H1 (cell line): ENCODE data around the gene ATOH1. TPM values are rescaled to one million over a fixed set of nuclear protein-coding genes. Genes with fewer than 3 reads are reported as not detected.

Source experiments
- CTCF ChIA-PET: fragments of 300-600 bp; sonication (Branson Sonifier 250); formaldehyde crosslinking; loops from one replicate; lab custom pipeline; 2021; ENCODE audit not compliant: partially characterized antibody; lab: Charles Lee
- POLR2A ChIA-PET: fragments of 300-600 bp; sonication (Branson Sonifier 250); formaldehyde crosslinking; loops from one replicate; lab custom pipeline; 2021; ENCODE audit warnings: inconsistent platforms; ENCODE audit not compliant: partially characterized antibody; lab: Charles Lee
- DNase-seq, 2 experiments: peaks; one replicate each; pipeline versions ENCODE4 v3.0.0 to v3.0.0-alpha.2; 2010 to 2022; ENCODE audit warnings: low spot score in 2 of 2, low read depth in 1 of 2, mixed read lengths in 1 of 2
- FAIRE-seq: peaks from 2 replicates; lab custom pipeline; 2011; peaks lifted over from hg19 to GRCh38; lab: Jason Lieb, UNC
- H2AFZ ChIP-seq: 2 replicates; pipeline ENCODE4 v1.8.1; 2012; ENCODE audit warnings: low read length, inconsistent platforms
- H2AK5ac ChIP-seq: 2 replicates; pipeline ENCODE4 v1.6.1; 2013; ENCODE audit warnings: low read depth, low read length
- H2BK120ac ChIP-seq: replicated peaks from 2 replicates; pipeline ENCODE3; 2013; ENCODE audit warnings: low read depth, low read length, inconsistent platforms
- H2BK12ac ChIP-seq: 2 replicates; pipeline ENCODE4 v1.6.1; 2013; ENCODE audit warnings: low read depth, low read length
- H2BK15ac ChIP-seq: 2 replicates; pipeline ENCODE4 v1.6.1; 2013; ENCODE audit warnings: low read length
- H2BK20ac ChIP-seq: 2 replicates; pipeline ENCODE4 v1.6.1; 2013; ENCODE audit warnings: low read length
- H2BK5ac ChIP-seq: 2 replicates; pipeline ENCODE4 v1.6.1; 2013; ENCODE audit warnings: low read depth, low read length
- H3K14ac ChIP-seq: 2 replicates; pipeline ENCODE4 v1.6.1; 2013; ENCODE audit warnings: inconsistent platforms; ENCODE audit not compliant: insufficient read length
- H3K18ac ChIP-seq: 2 replicates; pipeline ENCODE4 v1.6.1; 2013; ENCODE audit warnings: low read length; ENCODE audit errors: extremely low read depth
- H3K23ac ChIP-seq: 2 replicates; pipeline ENCODE4 v1.6.1; 2013; ENCODE audit warnings: inconsistent platforms; ENCODE audit not compliant: insufficient read length
- H3K23me2 ChIP-seq: 2 replicates; pipeline ENCODE4 v1.6.1; 2013; ENCODE audit warnings: low read depth, low read length
- H3K27ac ChIP-seq: 2 replicates; pipeline ENCODE4 v1.6.1; 2011; ENCODE audit warnings: low read depth, low read length, inconsistent platforms
- H3K27me3 ChIP-seq, 4 experiments: replicated peaks in 1 of 4; 1 replicate in 1 of 4; 2 replicates in 3 of 4; pipeline versions ENCODE4 v1.6.1 to v1.8.1; 2011 to 2013; ENCODE audit warnings: low read length in 3 of 4, mild to moderate bottlenecking in 3 of 4, inconsistent platforms in 2 of 4, mixed read lengths in 2 of 4, moderate library complexity in 1 of 4; ENCODE audit not compliant: control insufficient read depth in 3 of 4, insufficient read depth in 3 of 4; ENCODE audit errors: extremely low read depth in 1 of 4
- H3K36me3 ChIP-seq, 4 experiments: 2 replicates each; pipeline versions ENCODE4 v1.6.1 to v1.8.1; 2011 to 2013; ENCODE audit warnings: mild to moderate bottlenecking in 4 of 4, low read length in 3 of 4, moderate library complexity in 2 of 4, control low read depth in 1 of 4, inconsistent platforms in 1 of 4; ENCODE audit not compliant: insufficient read depth in 4 of 4, control insufficient read depth in 2 of 4
- H3K4ac ChIP-seq: replicated peaks from 2 replicates; pipeline ENCODE3; 2013; ENCODE audit warnings: low read length, low read depth, mixed read lengths, inconsistent platforms; ENCODE audit not compliant: insufficient read length
- H3K4me1 ChIP-seq, 4 experiments: replicated peaks in 1 of 4; 1 replicate in 1 of 4; 2 replicates in 3 of 4; pipeline versions ENCODE4 v1.6.1 to v1.8.1; 2011 to 2013; ENCODE audit warnings: low read length in 3 of 4, inconsistent platforms in 2 of 4, mixed read lengths in 1 of 4; ENCODE audit not compliant: insufficient read depth in 4 of 4, control insufficient read depth in 3 of 4
- H3K4me2 ChIP-seq, 2 experiments: 2 replicates each; pipeline versions ENCODE4 v1.6.1 to v1.8.1; 2011 to 2013; ENCODE audit warnings: low read depth in 2 of 2, low read length in 2 of 2, control low read depth in 1 of 2, inconsistent platforms in 1 of 2, mild to moderate bottlenecking in 1 of 2; ENCODE audit not compliant: insufficient read depth in 1 of 2
- H3K4me3 ChIP-seq, 4 experiments: fragments of 200-600, 300-600 bp in 1 of 4; sonication (generic), shearing (Covaris generic), sonication (Bioruptor Twin) in 1 of 4; 2 replicates each; pipeline versions ENCODE4 v1.5.1 to v1.8.1; 2011 to 2016; ENCODE audit warnings: low read length in 4 of 4, low read depth in 3 of 4, control low read depth in 2 of 4, inconsistent platforms in 2 of 4, mild to moderate bottlenecking in 2 of 4, mixed read lengths in 1 of 4, moderate library complexity in 1 of 4; ENCODE audit not compliant: insufficient read depth in 2 of 4; ENCODE audit errors: extremely low read depth in 1 of 4
- H3K56ac ChIP-seq: replicated peaks from 2 replicates; pipeline ENCODE3; 2013; ENCODE audit warnings: low read depth, mild to moderate bottlenecking, mixed read lengths, low read length, inconsistent platforms; ENCODE audit not compliant: insufficient read length
- H3K79me1 ChIP-seq: 2 replicates; pipeline ENCODE4 v1.6.1; 2013; ENCODE audit warnings: low read depth, low read length, control low read depth
- H3K79me2 ChIP-seq, 2 experiments: 2 replicates each; pipeline versions ENCODE4 v1.6.1 to v1.8.1; 2012 to 2013; ENCODE audit warnings: low read length in 2 of 2, mild to moderate bottlenecking in 2 of 2, inconsistent platforms in 1 of 2; ENCODE audit not compliant: insufficient read depth in 2 of 2, control insufficient read depth in 1 of 2
- H3K9ac ChIP-seq, 4 experiments: replicated peaks in 1 of 4; 1 replicate in 1 of 4; 2 replicates in 3 of 4; pipeline versions ENCODE4 v1.6.1 to v1.8.1; 2011 to 2013; ENCODE audit warnings: low read depth in 3 of 4, low read length in 3 of 4, control low read depth in 2 of 4, mild to moderate bottlenecking in 2 of 4, moderate library complexity in 2 of 4, inconsistent platforms in 1 of 4; ENCODE audit errors: extremely low read depth in 1 of 4
- H3K9me3 ChIP-seq, 2 experiments: 2 replicates each; pipeline versions ENCODE4 v1.6.1 to v1.8.1; 2012 to 2013; ENCODE audit warnings: mild to moderate bottlenecking in 2 of 2, moderate library complexity in 2 of 2, control low read depth in 1 of 2, inconsistent platforms in 1 of 2, low read depth in 1 of 2, low read length in 1 of 2, mixed read lengths in 1 of 2; ENCODE audit not compliant: insufficient read depth in 2 of 2
- H4K20me1 ChIP-seq, 2 experiments: replicated peaks in 1 of 2; 2 replicates each; pipeline versions ENCODE3 to v1.8.1; 2011 to 2013; ENCODE audit warnings: inconsistent platforms in 2 of 2, low read length in 2 of 2, mild to moderate bottlenecking in 1 of 2; ENCODE audit not compliant: insufficient read depth in 2 of 2, control insufficient read depth in 1 of 2
- H4K5ac ChIP-seq: 2 replicates; pipeline ENCODE4 v1.6.1; 2013; ENCODE audit warnings: low read length, low read depth, mixed read lengths, inconsistent platforms; ENCODE audit not compliant: insufficient read length
- H4K8ac ChIP-seq: 2 replicates; pipeline ENCODE4 v1.8.0; 2013; ENCODE audit warnings: mild to moderate bottlenecking, moderate library complexity, low read length, inconsistent platforms; ENCODE audit not compliant: insufficient read depth; ENCODE audit errors: extremely low read depth
- H4K91ac ChIP-seq: replicated peaks from 2 replicates; pipeline ENCODE3; 2013; ENCODE audit warnings: low read length, mixed read lengths, inconsistent platforms; ENCODE audit not compliant: insufficient read length
- ATF3 ChIP-seq: IDR thresholded peaks from 2 replicates; pipeline ENCODE4 v1.6.1; 2011; ENCODE audit warnings: low read depth, mild to moderate bottlenecking, low read length; ENCODE audit not compliant: insufficient read depth
- EP300 ChIP-seq, 2 experiments: IDR thresholded peaks; 1 replicate in 1 of 2; 2 replicates in 1 of 2; pipeline ENCODE4 v1.6.1; 2011 to 2012; ENCODE audit warnings: low read depth in 2 of 2, low read length in 2 of 2, mild to moderate bottlenecking in 2 of 2, borderline replicate concordance in 1 of 2, inconsistent platforms in 1 of 2, moderate library complexity in 1 of 2
- EZH2 ChIP-seq: fragments of 200-600 bp; sonication (generic); IDR thresholded peaks from 2 replicates; pipeline ENCODE4 v1.7.1; 2012; ENCODE audit warnings: low read depth, mild to moderate bottlenecking, moderate library complexity, low read length, inconsistent platforms; ENCODE audit not compliant: severe bottlenecking
- HDAC6 ChIP-seq: IDR thresholded peaks from one replicate; pipeline ENCODE4 v1.7.1; 2012; ENCODE audit warnings: low read depth, mild to moderate bottlenecking, inconsistent platforms, low read length, moderate library complexity
- KDM1A ChIP-seq: fragments of 200-600, 300-600 bp; sonication (generic); IDR thresholded peaks from 2 replicates; pipeline ENCODE4 v1.7.1; 2016; ENCODE audit warnings: mild to moderate bottlenecking, low read length, borderline replicate concordance
- KDM4A ChIP-seq: IDR thresholded peaks from one replicate; pipeline ENCODE4 v1.7.1; 2012; ENCODE audit warnings: low read depth, mild to moderate bottlenecking, moderate library complexity, low read length, inconsistent platforms; ENCODE audit not compliant: severe bottlenecking
- SAP30 ChIP-seq: fragments of 300-600 bp; sonication (generic); IDR thresholded peaks from 2 replicates; pipeline ENCODE4 v1.7.1; 2012; ENCODE audit warnings: low read length, moderate library complexity, mild to moderate bottlenecking, inconsistent platforms; ENCODE audit not compliant: insufficient read depth, insufficient replicate concordance
- SIRT6 ChIP-seq: IDR thresholded peaks from one replicate; pipeline ENCODE4 v1.7.1; 2012; ENCODE audit warnings: low read length, inconsistent platforms
- SIX5 ChIP-seq: IDR thresholded peaks from 2 replicates; pipeline ENCODE4 v1.6.1; 2011; ENCODE audit warnings: mild to moderate bottlenecking, low read depth, low read length
- SP1 ChIP-seq: IDR thresholded peaks from 2 replicates; pipeline ENCODE4 v1.6.1; 2011; ENCODE audit warnings: low read depth, low read length
- TAF7 ChIP-seq: optimal IDR thresholded peaks from 2 replicates; pipeline ENCODE3; 2011; ENCODE audit warnings: low read depth, mild to moderate bottlenecking, inconsistent platforms, low read length, moderate library complexity, borderline replicate concordance
- TBP ChIP-seq: IDR thresholded peaks from 2 replicates; pipeline ENCODE4 v1.6.1; 2011; ENCODE audit warnings: low read depth, low read length, improper control_type of control experiment
- WGBS, 2 experiments: shearing (Covaris generic) in 1 of 2; methylation state at CpG; one replicate each; pipeline versions ENCODE4 v1.1.6 to v1.1.7; 2013 to 2015; ENCODE audit warnings: low lambda C conversion rate in 2 of 2, mixed read lengths in 2 of 2, inconsistent platforms in 1 of 2, low coverage in 1 of 2, missing lambda C conversion rate in 1 of 2; ENCODE audit not compliant: insufficient replicate concordance in 2 of 2, insufficient coverage in 1 of 2, insufficient read length in 1 of 2; ENCODE audit errors: extremely low coverage in 1 of 2, missing lambda C conversion rate in 1 of 2; 5-methylcytosine and 5-hydroxymethylcytosine counted together
- polyA plus RNA-seq, 7 experiments: library from polyadenylated mRNA; depleted of rRNA in 3 of 7; stranded (reverse) in 5 of 7; unstranded in 2 of 7; fragments of >200 nt in 5 of 7; fragments of 200-250 nt in 2 of 7; gene quantifications; 1 replicate in 5 of 7; 2 replicates in 1 of 7; 4 replicates in 1 of 7; pipeline versions ENCODE4 v1.2.1 to v1.2.3, GENCODE V29; 2011 to 2013; ENCODE audit warnings: missing spikeins in 2 of 7, mixed read lengths in 2 of 7
- total RNA-seq: library from RNA; stranded (reverse); fragmentation: NEBNext Ultra II Directional; extraction: Animal tissue kit (Norgen Biotek cat#: 25700); gene quantifications from 2 replicates; pipeline ENCODE4 v1.2.1, GENCODE V29; 2021

ATOH1 gene
- total and polyA plus RNA-seq, 2 of the 8 experiments (the other 6 are each of a cell fraction or from before 2014, with no cell fraction given), result 0.12 to 0.76 TPM

GRCh38 chr4:93810340-93810992 lies 18.1 kb upstream of the ATOH1 start:
- Histone ChIP-seq H2AFZ (no peak overlapping the region), H3K4ac (no peak overlapping the region), H3K4me3 (no peak overlapping the region), H3K27me3 (no peaks in the 10 kb centered on the region), H2BK120ac (no peak overlapping the region), H2AK5ac (no peak overlapping the region), H4K20me1 (no peaks in the 10 kb centered on the region), H4K91ac (no peak overlapping the region), H2BK20ac (no peak overlapping the region), H3K23ac (no peak overlapping the region), H3K18ac (no peak overlapping the region), H3K27ac (no peak overlapping the region), H3K9ac (no peak overlapping the region), H4K5ac (no peak overlapping the region), H3K4me1 (peaks cover 0 to 6% (median 2%) of the 10 kb centered on the region in 4 experiments; a peak in 2 of 7 replicates), H3K56ac (no peak overlapping the region), H3K36me3 (no peaks in the 10 kb centered on the region), H2BK12ac (no peak overlapping the region), H3K4me2 (no peak overlapping the region), H3K14ac (no peak overlapping the region), H3K79me2 (no peaks in the 10 kb centered on the region), H2BK15ac (no peak overlapping the region), H3K9me3 (no peaks in the 10 kb centered on the region), H3K23me2 (no peaks in the 10 kb centered on the region), H4K8ac (no peak overlapping the region), H3K79me1 (no peaks in the 10 kb centered on the region), H2BK5ac (no peak overlapping the region)
- DNase-seq (no peak), FAIRE-seq (no peak)
- ChIA-PET POLR2A (no interaction called here), CTCF (interaction anchor here (0.9 to 1.3 kb wide), 4 partner anchors 57 to 303 kb away, joined by 3 read pairs; no protein-coding TSS in a partner anchor)
- 58% methylated on average over 5 of the region's 5 CpGs; no CpG with 5 or more reads in 1 of the 2 experiments for WGBS, 2 experiments
- TF ChIP-seq HDAC6 (no peak), SIX5 (no peak), KDM1A (no peak), TAF7 (no peak), ATF3 (no peak), TBP (no peak), EP300 (IDR thresholded peaks at IDR 0.05; ENCODE audit: borderline replicate concordance in 1 of 2, low read depth in 2 of 2, low read length in 2 of 2) (no peak), SIRT6 (no peak), EZH2 (no peak), SAP30 (no peak), SP1 (no peak), KDM4A (no peak)
